ENCODE data around the gene GNG12.

Gene GNG12

DNA sequence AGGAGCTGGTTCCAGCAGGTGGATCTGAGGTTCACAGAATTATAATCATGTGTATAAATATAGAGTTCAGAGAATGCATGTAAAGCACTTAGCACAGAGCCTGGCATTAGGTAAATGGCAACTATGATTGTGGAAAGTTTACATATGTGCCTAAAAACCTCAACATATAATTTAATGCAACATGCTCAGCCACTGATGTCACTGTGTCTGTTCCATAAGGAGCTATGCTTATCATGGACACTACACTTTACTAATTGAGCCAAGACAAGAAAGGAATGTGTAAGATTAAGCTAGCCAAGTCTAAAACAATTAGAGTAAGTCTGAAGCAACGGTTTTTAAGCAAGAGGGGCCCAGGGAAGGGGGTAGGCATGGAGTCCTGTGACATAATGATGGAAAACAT, 61.5 kb downstream of the GNG12 start:
- H3K27ac ChIP-seq, result no peak overlapping the region
- TF ChIP-seq, protein P1, sequence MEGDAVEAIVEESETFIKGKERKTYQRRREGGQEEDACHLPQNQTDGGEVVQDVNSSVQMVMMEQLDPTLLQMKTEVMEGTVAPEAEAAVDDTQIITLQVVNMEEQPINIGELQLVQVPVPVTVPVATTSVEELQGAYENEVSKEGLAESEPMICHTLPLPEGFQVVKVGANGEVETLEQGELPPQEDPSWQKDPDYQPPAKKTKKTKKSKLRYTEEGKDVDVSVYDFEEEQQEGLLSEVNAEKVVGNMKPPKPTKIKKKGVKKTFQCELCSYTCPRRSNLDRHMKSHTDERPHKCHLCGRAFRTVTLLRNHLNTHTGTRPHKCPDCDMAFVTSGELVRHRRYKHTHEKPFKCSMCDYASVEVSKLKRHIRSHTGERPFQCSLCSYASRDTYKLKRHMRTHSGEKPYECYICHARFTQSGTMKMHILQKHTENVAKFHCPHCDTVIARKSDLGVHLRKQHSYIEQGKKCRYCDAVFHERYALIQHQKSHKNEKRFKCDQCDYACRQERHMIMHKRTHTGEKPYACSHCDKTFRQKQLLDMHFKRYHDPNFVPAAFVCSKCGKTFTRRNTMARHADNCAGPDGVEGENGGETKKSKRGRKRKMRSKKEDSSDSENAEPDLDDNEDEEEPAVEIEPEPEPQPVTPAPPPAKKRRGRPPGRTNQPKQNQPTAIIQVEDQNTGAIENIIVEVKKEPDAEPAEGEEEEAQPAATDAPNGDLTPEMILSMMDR (conservative IDR thresholded peaks at IDR 0.05), result no peak

DNA sequence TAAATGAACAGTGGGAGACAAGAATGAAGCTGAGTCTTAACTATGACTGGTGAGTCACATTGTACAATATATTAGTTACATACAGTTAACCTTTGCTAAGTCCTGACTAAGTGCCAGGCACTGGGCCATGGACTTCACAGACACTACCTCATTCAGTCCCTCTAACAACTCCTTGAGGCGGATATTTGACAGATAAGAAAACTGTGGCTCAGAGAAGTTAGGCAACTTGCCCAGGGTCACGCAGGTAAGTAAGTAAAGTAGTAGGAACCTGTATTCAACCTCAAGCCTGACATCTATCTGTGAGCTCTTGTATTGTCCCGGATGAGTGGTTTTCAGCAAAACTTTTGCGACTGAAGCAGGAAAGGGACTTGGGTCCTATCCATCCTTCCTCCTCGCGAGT, 62.1 kb downstream of the GNG12 start:
- H3K27ac ChIP-seq, result no peak overlapping the region
- TF ChIP-seq, protein P1 (conservative IDR thresholded peaks at IDR 0.05), result no peak; the same call in 1 of the 2 replicates

DNA sequence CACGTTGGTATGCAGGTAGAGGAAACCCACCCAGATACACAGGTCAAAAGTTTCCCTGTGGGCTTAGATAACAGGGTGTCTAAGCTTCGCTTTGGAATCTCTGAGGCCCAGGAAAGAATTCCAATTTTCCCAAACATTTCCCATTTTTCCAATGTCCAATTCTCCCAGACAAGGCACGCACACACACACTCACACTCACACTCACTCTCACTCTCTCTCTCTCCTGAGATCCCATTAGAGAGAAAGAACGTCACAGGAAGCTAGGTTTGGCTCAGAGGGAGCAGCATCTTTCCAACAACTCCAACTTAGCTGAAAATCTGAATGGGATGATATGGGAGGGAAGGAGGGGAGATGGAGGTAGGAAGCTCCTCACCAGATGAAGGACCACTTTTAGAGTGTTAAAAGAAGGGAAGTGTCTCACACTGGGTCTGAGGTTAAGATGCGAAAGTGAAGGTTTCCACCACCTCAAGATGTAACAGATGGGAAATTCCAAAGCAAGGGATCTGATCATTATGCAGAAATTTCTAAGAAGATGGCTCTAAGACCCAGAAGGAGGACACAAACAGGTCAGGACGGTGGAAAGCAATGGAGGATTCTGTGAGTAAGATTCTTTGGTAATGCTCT, 63.5 kb downstream of the GNG12 start:
- H3K27ac ChIP-seq, result no peak overlapping the region
- TF ChIP-seq, protein P1 (conservative IDR thresholded peaks at IDR 0.05), result no peak

DNA sequence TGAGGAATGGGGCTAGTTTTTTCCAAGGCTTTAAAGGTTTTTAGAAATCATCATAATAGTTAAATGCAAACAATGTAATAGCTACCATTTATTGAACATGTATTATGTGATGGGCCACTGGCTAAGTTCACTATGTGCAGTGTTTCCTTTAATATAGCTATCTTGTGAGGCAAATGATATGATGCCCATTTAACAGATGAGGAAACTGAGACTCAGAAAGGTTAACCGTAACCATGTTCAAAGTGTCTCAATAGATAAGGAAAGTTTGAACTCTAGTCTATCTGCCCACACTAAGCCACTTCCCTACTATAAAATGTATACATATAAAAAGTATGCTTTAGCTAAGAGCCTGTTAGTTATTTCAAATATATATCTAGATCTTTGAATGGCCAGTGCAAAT, 64.8 kb downstream of the GNG12 start:
- no peak overlapping the region for H3K27ac ChIP-seq
- TF ChIP-seq, protein P1 (conservative IDR thresholded peaks at IDR 0.05), result no peak

DNA sequence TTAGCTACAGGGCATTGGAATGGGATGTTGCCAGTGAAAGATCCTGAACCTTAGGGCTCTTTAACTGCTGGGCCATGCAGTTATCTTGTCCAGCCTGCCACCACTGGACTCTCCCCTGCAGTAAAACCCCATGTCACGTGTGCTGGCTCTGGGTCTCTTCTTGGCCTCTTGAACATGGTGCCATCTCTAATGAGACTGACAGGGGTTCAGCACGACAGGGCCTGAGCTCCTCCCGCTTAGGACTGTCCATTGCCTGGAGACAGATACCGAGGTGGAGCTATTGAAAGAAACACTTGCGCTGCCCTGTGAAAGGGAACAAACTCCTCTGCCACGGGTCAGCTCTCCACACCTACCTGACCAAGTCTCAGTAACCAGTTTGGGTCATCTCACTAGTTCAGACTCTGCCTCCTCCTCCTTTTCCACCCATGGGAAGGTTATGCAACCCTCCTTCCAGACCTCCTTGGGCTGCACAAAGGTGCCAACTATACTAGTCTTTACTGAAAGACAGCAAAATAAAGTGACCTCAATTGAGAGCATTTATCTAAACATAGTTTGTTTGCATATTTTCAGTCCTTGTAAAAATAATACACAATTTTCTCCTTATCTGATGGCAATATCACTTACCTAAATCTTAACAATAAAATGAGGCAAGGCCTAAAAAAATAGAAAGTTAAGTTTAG, 66.0 kb downstream of the GNG12 start:
- H3K27ac ChIP-seq, result no peak overlapping the region
- TF ChIP-seq, protein P1 (conservative IDR thresholded peaks at IDR 0.05), result no peak

DNA sequence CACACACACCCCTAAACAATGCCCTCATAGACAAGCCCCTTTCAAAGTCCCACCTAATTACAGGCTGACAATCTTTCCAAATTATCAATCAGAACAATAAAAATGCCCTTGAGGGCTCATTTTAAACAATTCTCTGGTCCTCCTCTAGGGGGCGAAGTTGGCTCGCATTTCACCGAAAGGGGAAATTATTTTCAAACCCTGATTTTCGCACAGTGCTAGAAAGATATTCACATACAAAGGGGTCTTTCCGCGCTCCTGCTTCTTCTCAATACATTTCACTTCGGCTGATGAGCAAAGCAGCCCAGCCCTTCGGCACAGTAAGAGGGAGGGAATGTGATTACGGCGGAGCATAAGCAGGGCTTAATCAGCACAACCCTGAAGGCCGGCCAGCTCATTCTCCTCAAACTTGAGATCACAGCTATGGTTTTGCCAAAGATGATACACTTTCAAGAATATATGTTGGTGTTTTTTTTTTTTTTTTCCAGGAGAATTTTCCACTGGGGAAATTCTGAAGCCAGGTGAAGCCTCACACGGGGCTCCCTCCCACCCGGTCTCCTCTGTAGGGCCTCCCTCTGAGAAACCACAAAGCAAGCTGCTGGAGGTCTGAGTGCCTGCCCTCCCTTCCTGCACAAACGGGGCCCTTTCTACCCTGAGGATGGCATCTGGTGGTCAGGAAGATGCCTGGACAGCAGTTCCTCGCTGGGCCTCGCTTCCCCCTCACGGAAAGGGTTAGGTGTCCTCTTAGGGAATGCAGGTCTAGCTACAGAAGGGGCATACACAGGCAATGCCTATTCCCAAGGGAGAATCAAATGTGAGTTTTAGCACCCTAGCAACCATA, 66.9 kb downstream of the GNG12 start:
- TF ChIP-seq, protein P1 (conservative IDR thresholded peaks at IDR 0.05), result peak; percentile 80
- peak overlapping the region; percentile 32; the same call in 1 of the 2 replicates for H3K27ac ChIP-seq

DNA sequence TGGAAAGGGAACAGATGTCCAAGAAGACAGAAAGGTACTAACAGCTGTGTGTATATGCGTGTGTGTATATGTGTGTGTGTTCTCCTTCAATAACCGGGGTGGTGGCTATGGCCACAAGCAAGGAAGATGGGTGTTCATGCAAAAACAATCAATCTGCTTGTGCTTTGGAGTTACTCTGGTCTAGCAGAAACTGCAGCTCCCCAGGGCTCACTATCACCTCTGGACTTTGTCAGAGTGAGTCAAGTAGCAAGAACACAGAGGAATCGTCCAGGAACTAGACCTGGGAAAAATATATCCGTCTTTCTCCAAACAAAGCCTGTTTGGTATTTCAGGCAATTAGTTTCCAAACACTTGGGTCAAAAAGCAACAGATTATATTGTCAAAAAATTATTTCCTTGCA, 68.6 kb downstream of the GNG12 start:
- H3K27ac ChIP-seq, result no peak overlapping the region; the same call in 1 of the 2 replicates
- TF ChIP-seq, protein P1 (conservative IDR thresholded peaks at IDR 0.05), result no peak
